GM12874 (cell line): Measurements from ENCODE around the gene C4BPB.

Source experiments
- TF ChIP-seq, protein P1 (sequence below): IDR thresholded peaks from 2 replicates; pipeline ENCODE4 v1.5.1; 2011; ENCODE audit warnings: low read depth, mild to moderate bottlenecking, control low read depth, low read length, moderate library complexity; ENCODE audit not compliant: insufficient read depth

Gene C4BPB

DNA sequence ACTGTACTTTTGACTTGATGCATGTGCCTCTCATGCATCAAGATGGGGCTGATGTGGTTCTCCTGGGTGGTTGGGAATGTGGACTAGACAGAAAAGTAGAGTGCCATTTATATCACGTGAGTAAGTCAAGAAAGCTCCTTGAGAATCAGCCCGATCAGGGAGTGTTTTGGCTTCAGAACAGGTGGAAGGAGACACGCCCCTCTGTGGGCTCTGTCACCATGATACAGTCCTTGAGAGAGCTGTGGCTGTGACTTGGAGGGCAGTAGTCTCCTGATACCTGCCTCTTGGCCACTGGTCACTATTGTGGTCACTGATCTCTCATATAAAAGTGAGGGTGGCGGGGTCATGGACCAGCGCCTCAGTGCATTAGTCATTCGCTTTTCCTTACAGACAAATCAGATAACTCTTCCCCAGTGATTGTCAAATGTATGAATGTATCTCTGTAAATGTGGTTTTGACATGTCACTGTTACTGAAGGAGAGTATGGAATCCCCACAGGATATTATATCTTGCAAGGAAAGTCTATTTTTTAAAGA is 8.9 kb upstream of the C4BPB start:
- TF ChIP-seq, protein P1, sequence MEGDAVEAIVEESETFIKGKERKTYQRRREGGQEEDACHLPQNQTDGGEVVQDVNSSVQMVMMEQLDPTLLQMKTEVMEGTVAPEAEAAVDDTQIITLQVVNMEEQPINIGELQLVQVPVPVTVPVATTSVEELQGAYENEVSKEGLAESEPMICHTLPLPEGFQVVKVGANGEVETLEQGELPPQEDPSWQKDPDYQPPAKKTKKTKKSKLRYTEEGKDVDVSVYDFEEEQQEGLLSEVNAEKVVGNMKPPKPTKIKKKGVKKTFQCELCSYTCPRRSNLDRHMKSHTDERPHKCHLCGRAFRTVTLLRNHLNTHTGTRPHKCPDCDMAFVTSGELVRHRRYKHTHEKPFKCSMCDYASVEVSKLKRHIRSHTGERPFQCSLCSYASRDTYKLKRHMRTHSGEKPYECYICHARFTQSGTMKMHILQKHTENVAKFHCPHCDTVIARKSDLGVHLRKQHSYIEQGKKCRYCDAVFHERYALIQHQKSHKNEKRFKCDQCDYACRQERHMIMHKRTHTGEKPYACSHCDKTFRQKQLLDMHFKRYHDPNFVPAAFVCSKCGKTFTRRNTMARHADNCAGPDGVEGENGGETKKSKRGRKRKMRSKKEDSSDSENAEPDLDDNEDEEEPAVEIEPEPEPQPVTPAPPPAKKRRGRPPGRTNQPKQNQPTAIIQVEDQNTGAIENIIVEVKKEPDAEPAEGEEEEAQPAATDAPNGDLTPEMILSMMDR = no peak

DNA sequence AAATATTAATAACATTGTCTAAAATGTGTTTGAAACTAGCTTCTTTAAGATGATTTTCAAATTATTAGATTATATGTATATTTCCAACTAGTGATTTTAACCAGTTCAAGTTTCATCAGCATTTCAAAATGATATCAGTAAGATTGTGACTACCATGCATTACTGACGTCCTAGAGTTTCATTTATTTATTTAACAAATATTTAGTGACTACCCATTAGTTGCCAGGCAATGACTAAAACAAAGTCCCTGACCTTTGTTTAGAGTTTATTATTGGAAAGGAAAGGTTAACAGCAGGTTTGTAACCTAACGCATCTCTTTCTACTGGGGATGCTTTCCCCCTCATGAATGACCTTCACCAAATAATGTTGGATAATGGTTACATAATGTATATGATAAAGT is 7.6 kb upstream of the C4BPB start:
- TF ChIP-seq, protein P1 = no peak

DNA sequence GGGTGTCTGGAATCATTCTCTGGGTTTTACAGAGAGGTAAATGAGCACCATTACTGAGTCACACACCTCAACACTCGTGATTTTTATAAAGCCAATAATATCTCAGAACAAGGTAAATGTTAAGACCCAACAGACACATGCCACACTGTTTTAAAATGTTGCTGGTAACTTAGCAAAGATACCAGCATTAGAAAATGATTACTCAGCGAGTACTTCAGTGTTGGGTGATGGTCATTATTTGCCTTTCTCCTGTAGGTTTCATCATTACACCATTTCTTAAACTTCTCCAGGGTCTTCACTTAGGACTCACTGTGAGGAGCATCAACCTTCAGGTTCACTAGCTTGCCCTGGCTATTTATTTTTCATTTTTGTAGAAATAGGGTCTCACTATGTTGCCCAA is 6.9 kb upstream of the C4BPB start:
- TF ChIP-seq, protein P1 = no peak

DNA sequence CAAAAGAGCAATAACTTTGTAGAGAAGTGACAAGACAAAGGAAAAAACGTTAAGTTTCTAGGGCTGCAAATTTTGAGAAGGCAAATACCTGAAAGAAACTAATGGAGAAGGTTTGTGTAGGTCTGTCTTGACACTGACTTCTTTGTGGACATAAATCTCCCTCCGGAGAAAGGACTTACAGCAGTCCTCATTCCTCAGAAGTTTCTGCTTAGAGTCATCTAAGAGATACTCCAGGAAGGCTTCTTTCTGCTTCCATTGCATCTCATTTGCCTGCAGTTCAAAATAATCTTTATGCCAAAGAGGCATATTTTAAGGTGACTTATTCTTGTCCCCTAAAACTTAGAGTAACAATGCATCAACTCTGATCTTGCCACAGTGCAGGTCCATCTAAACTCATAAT is 4.4 kb upstream of the C4BPB start:
- TF ChIP-seq, protein P1 = no peak

DNA sequence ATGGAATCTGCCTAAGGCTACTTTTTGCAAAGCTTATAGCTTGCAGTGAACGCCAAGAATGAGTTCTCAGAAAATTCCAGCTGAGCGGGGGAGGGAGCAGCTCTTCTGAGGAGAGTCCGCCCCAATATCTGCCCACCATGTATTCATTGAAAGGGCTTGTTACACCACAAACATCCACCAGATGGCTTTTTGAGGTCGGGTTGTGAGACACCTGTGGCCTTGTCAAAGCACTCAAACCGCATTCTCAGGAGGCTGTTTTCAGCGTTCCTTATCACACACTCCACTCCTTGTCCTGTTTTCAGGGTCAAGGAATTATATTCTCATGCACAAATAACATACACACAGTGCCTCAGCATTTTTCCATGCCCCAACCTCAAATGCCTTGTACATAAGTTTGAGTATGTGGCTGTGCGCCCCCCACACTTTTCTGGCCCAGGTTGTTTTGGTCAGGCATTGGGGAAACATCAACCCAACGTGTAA is 3.9 kb upstream of the C4BPB start:
- TF ChIP-seq, protein P1 = peak; percentile 63

DNA sequence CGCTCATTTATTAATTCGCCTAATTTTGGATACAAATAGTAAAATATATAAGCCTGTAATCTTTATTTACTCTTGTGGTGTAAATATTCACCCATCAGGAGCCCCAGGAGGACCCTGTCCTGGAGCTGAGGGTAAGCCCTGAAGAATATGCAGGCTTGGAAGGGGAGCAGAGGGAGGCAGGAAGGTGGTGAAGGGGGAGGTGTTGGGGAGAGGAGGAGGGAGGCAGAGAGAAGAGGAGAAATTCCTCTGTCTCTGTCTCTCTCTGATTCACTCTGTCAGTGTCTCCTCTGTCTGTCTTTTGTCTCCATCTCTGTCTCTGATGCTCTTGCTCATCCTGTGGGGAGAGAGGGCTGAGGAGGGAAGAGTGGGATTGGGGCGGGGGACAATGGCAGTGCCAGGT is 2.8 kb upstream of the C4BPB start:
- TF ChIP-seq, protein P1 = no peak

DNA sequence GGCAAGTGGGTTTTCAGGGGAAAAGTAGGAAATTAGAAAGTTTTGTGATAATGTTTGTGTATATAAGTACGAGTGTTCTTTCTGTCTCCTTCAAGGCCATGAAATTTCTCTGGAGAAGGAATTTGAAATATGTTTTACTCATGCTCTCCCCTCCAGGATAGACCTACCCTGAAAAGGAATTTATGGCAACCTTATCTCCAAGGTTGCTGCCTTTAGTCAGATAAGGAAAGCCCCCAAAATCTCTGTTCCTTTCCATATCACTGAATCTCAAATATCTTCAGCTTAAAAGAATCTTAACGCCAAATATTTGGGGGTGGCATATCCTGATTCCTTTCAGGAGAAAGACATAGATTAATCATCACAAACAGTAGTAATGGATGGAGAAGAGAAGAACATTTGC is 499 bp upstream of the C4BPB start:
- TF ChIP-seq, protein P1 = no peak
